Measurements from ENCODE around the gene RAI2. TPM values are rescaled to one million over a fixed set of nuclear protein-coding genes. Genes with fewer than 3 reads are reported as not detected.

RAI2 gene
- total RNA-seq, 1 donor from 2014 or later: 22.3 TPM

Other genes starting within 250 kb of the RAI2 start
- 5.8 TPM for gene SCML1, start 123.8 kb downstream of the RAI2 start, total RNA-seq

Measured in left ventricle myocardium superior (tissue), 1 donor.